Left lung (tissue), 10 donors: ENCODE results near the gene DTNBP1. TPM values are rescaled to one million over a fixed set of nuclear protein-coding genes. Genes with fewer than 3 reads are reported as not detected.

ENCODE experiments used
- ATAC-seq: fragments of 200-7000 bp; cut with Tn5 transposase; one replicate; pipeline ENCODE4 v1.9.1; 2020; ENCODE audit warnings: moderate library complexity
- DNase-seq, 4 donors: peaks; one replicate each; pipeline ENCODE4 v3.0.0-alpha.2; 2013 to 2020
- H3K27ac ChIP-seq, 2 donors: fragments of 200-600 bp; sonication (generic) in 1 of 2; one replicate each; pipeline versions ENCODE4 v1.5.0 to v1.8.0; 2020 to 2021
- H3K27me3 ChIP-seq, 2 donors: fragments of 200-600 bp; sonication (generic) in 1 of 2; one replicate each; pipeline versions ENCODE4 v1.5.0 to v1.8.0; 2020 to 2021
- H3K36me3 ChIP-seq, 2 donors: fragments of 200-600 bp; sonication (generic) in 1 of 2; one replicate each; pipeline versions ENCODE4 v1.5.0 to v1.8.0; 2020 to 2021
- H3K4me1 ChIP-seq, 2 donors: fragments of 200-600 bp; one replicate each; pipeline ENCODE4 v1.8.0; 2021
- H3K4me3 ChIP-seq, 2 donors: fragments of 200-600 bp; sonication (generic) in 1 of 2; one replicate each; pipeline versions ENCODE4 v1.5.0 to v1.8.0; 2020 to 2021; ENCODE audit warnings: mild to moderate bottlenecking in 1 of 2
- H3K9me3 ChIP-seq, 2 donors: fragments of 200-600 bp; sonication (generic) in 1 of 2; one replicate each; pipeline versions ENCODE4 v1.5.0 to v1.8.0; 2020 to 2021
- CTCF ChIP-seq, 2 donors: fragments of 200-600 bp; sonication (generic) in 1 of 2; IDR thresholded peaks; one replicate each; pipeline versions ENCODE4 v1.5.0 to v1.8.0; 2021; ENCODE audit warnings: antibody characterized with exemption in 2 of 2
- intact Hi-C, 2 donors: fragments of 100-400 bp; cut with DNase I; formaldehyde crosslinking; loops; one replicate each; pipeline versions ENCODE4 v1.11.2 to v1.14.2; 2022
- polyA plus RNA-seq, 6 donors: library from polyadenylated mRNA; unstranded; fragments of 120-200 nt; gene quantifications; one replicate each; pipeline ENCODE4 v1.2.1, GENCODE V29; 2013; ENCODE audit not compliant: insufficient read length in 6 of 6
- total RNA-seq, 2 donors: library from RNA; stranded (reverse); fragmentation: NEBNext Ultra II Directional; extraction: Animal tissue kit (Norgen Biotek cat#: 25700); gene quantifications; one replicate each; pipeline ENCODE4 v1.2.1, GENCODE V29; 2021
- donor health status: DM: no; HTN: yes; CAD: no.
- donor health status: DM: no; HTN: no; CAD: no.

Gene DTNBP1
- total and polyA plus RNA-seq, 8 donors = 15.3 to 18.5 (median 16.2) TPM

GRCh38 chr6:15508931-15509330 lies 153.9 kb downstream of the DTNBP1 start:
- Histone ChIP-seq H3K4me3 (no peak overlapping the region), H3K4me1 (peaks cover 11 to 23% of the 10 kb centered on the region in 2 donors), H3K27me3 (no peaks in the 10 kb centered on the region), H3K36me3 (peaks cover 0 to 84% of the 10 kb centered on the region in 2 donors), H3K27ac (peak overlapping the region in 1 of 2 donors; percentile 78), H3K9me3 (no peaks in the 10 kb centered on the region)
- intact Hi-C loops = no loop called here
- DNase-seq (no peak), ATAC-seq (no peak)
- no peak for TF ChIP-seq CTCF (IDR thresholded peaks at IDR 0.05)

GRCh38 chr6:15508441-15508871 lies 154.4 kb downstream of the DTNBP1 start:
- ATAC-seq (no peak), DNase-seq (no peak)
- peaks cover 0 to 84% of the 10 kb centered on the region in 2 donors for H3K36me3 ChIP-seq
- no peak for TF ChIP-seq CTCF (IDR thresholded peaks at IDR 0.05)
- no peaks in the 10 kb centered on the region for H3K9me3 ChIP-seq
- H3K4me1 ChIP-seq = peaks cover 11 to 26% of the 10 kb centered on the region in 2 donors
- peak overlapping the region in 1 of 2 donors; percentile 78 for H3K27ac ChIP-seq
- H3K27me3 ChIP-seq = no peaks in the 10 kb centered on the region
- no peak overlapping the region for H3K4me3 ChIP-seq
- intact Hi-C loops = no loop called here

- Histone ChIP-seq H3K36me3 (peaks cover 0 to 84% of the 10 kb centered on the region in 2 donors), H3K4me3 (no peak overlapping the region), H3K27me3 (no peaks in the 10 kb centered on the region), H3K4me1 (peaks cover 11 to 26% of the 10 kb centered on the region in 2 donors), H3K9me3 (no peaks in the 10 kb centered on the region), H3K27ac (peak overlapping the region in 1 of 2 donors; percentile 78)
- no peak for DNase-seq
- intact Hi-C loops = no loop called here
- no peak for TF ChIP-seq CTCF (IDR thresholded peaks at IDR 0.05)
- ATAC-seq = no peak
Observed at GRCh38 chr6:15507746-15508145, 155.1 kb downstream of the DTNBP1 start.

GRCh38 chr6:15507221-15507620 lies 155.6 kb downstream of the DTNBP1 start:
- no peaks in the 10 kb centered on the region for H3K27me3 ChIP-seq
- no peak for TF ChIP-seq CTCF (IDR thresholded peaks at IDR 0.05)
- peaks cover 11 to 26% of the 10 kb centered on the region in 2 donors for H3K4me1 ChIP-seq
- intact Hi-C loops = no loop called here
- no peak for DNase-seq
- H3K4me3 ChIP-seq = no peak overlapping the region
- ATAC-seq = no peak
- H3K27ac ChIP-seq = no peak overlapping the region
- peaks cover 0 to 85% of the 10 kb centered on the region in 2 donors for H3K36me3 ChIP-seq
- no peaks in the 10 kb centered on the region for H3K9me3 ChIP-seq

GRCh38 chr6:15506066-15506465 lies 156.8 kb downstream of the DTNBP1 start:
- Histone ChIP-seq H3K4me3 (no peak overlapping the region), H3K27me3 (no peaks in the 10 kb centered on the region), H3K9me3 (no peaks in the 10 kb centered on the region), H3K4me1 (peaks cover 16 to 33% of the 10 kb centered on the region in 2 donors), H3K36me3 (peaks cover 0 to 85% of the 10 kb centered on the region in 2 donors), H3K27ac (no peak overlapping the region)
- ATAC-seq (no peak), DNase-seq (no peak)
- TF ChIP-seq CTCF (IDR thresholded peaks at IDR 0.05) = no peak
- intact Hi-C loops = no loop called here
